NB4 (cell line): ENCODE measurements around the gene ASPG.

Experiments
- CTCF ChIP-seq: IDR thresholded peaks from one replicate; pipeline ENCODE4 v1.5.1; 2012; ENCODE audit warnings: low read depth, low read length
- MAX ChIP-seq: IDR thresholded peaks from 2 replicates; pipeline ENCODE4 v1.6.1; 2011; ENCODE audit warnings: low read depth, low read length
- POLR2A ChIP-seq: IDR thresholded peaks from 2 replicates; pipeline ENCODE4 v1.6.1; 2011; ENCODE audit warnings: mild to moderate bottlenecking; ENCODE audit not compliant: insufficient read length; ENCODE audit errors: extremely low read depth

GRCh38 chr14:104126753-104127152 is 41.3 kb downstream of the ASPG start:
- TF ChIP-seq CTCF (no peak), POLR2A (no peak), MAX (no peak)
